ENCODE data around the gene MAGI3. TPM values are rescaled to one million over a fixed set of nuclear protein-coding genes. Genes with fewer than 3 reads are reported as not detected.

MAGI3 gene
- polyA plus RNA-seq, 1 donor: 27.0 TPM

GRCh38 chr1:113536182-113536780 lies 146.0 kb downstream of the MAGI3 start:
- no peaks in the 10 kb centered on the region for H3K9me3 ChIP-seq (ENCODE audit: control insufficient read depth, low read depth, low read length)
- H3K27ac ChIP-seq (ENCODE audit: low read length): no peak overlapping the region
- no peaks in the 10 kb centered on the region for H3K27me3 ChIP-seq (ENCODE audit: control insufficient read depth, insufficient read depth, low read length)
- DNase-seq: no peak
- no peak overlapping the region for H3K4me3 ChIP-seq (ENCODE audit: low read length)
- WGBS (ENCODE audit: insufficient coverage, low lambda C conversion rate): 100% methylated on average over 1 of the region's 1 CpG
- H3K36me3 ChIP-seq (ENCODE audit: control insufficient read depth, insufficient read depth, low read length): no peaks in the 10 kb centered on the region
- peaks cover 14% of the 10 kb centered on the region for H3K4me1 ChIP-seq (ENCODE audit: control insufficient read depth, insufficient read depth, low read length)

GRCh38 chr1:113538225-113538624 lies 147.9 kb downstream of the MAGI3 start:
- WGBS (ENCODE audit: insufficient coverage, low lambda C conversion rate): no CpG with 5 or more reads among the region's 3 CpGs
- peaks cover 21% of the 10 kb centered on the region for H3K4me1 ChIP-seq (ENCODE audit: control insufficient read depth, insufficient read depth, low read length)
- no peaks in the 10 kb centered on the region for H3K27me3 ChIP-seq (ENCODE audit: control insufficient read depth, insufficient read depth, low read length)
- H3K27ac ChIP-seq (ENCODE audit: low read length): no peak overlapping the region
- H3K4me3 ChIP-seq (ENCODE audit: low read length): no peak overlapping the region
- no peaks in the 10 kb centered on the region for H3K36me3 ChIP-seq (ENCODE audit: control insufficient read depth, insufficient read depth, low read length)
- H3K9me3 ChIP-seq (ENCODE audit: control insufficient read depth, low read depth, low read length): no peaks in the 10 kb centered on the region
- no peak for DNase-seq

GRCh38 chr1:113540335-113540734 lies 150.0 kb downstream of the MAGI3 start:
- Histone ChIP-seq H3K4me3 (ENCODE audit: low read length) (no peak overlapping the region), H3K9me3 (ENCODE audit: control insufficient read depth, low read depth, low read length) (no peaks in the 10 kb centered on the region), H3K27ac (ENCODE audit: low read length) (peak overlapping the region; percentile 44), H3K27me3 (ENCODE audit: control insufficient read depth, insufficient read depth, low read length) (no peaks in the 10 kb centered on the region), H3K36me3 (ENCODE audit: control insufficient read depth, insufficient read depth, low read length) (no peaks in the 10 kb centered on the region), H3K4me1 (ENCODE audit: control insufficient read depth, insufficient read depth, low read length) (peaks cover 21% of the 10 kb centered on the region)
- peak; percentile 18 to 56 for DNase-seq
- no CpG with 5 or more reads among the region's 3 CpGs for WGBS (ENCODE audit: insufficient coverage, low lambda C conversion rate)

- Histone ChIP-seq H3K27me3 (ENCODE audit: control insufficient read depth, insufficient read depth, low read length) (no peaks in the 10 kb centered on the region), H3K36me3 (ENCODE audit: control insufficient read depth, insufficient read depth, low read length) (no peaks in the 10 kb centered on the region), H3K4me3 (ENCODE audit: low read length) (no peak overlapping the region), H3K9me3 (ENCODE audit: control insufficient read depth, low read depth, low read length) (no peaks in the 10 kb centered on the region), H3K4me1 (ENCODE audit: control insufficient read depth, insufficient read depth, low read length) (peaks cover 21% of the 10 kb centered on the region), H3K27ac (ENCODE audit: low read length) (peak overlapping the region; percentile 44)
- no CpG with 5 or more reads among the region's 2 CpGs for WGBS (ENCODE audit: insufficient coverage, low lambda C conversion rate)
- DNase-seq: peak; percentile 27 to 64
These were observed 150.8 kb downstream of the MAGI3 start for GRCh38 chr1:113541106-113541505.

GRCh38 chr1:113542221-113542701 lies 151.9 kb downstream of the MAGI3 start:
- no peaks in the 10 kb centered on the region for H3K27me3 ChIP-seq (ENCODE audit: control insufficient read depth, insufficient read depth, low read length)
- H3K36me3 ChIP-seq (ENCODE audit: control insufficient read depth, insufficient read depth, low read length): no peaks in the 10 kb centered on the region
- 57% methylated on average over 2 of the region's 6 CpGs for whole genome bisulfite sequencing (ENCODE audit: insufficient coverage, low lambda C conversion rate)
- DNase-seq: no peak
- H3K4me3 ChIP-seq (ENCODE audit: low read length): no peak overlapping the region
- H3K9me3 ChIP-seq (ENCODE audit: control insufficient read depth, low read depth, low read length): no peaks in the 10 kb centered on the region
- peaks cover 21% of the 10 kb centered on the region for H3K4me1 ChIP-seq (ENCODE audit: control insufficient read depth, insufficient read depth, low read length)
- H3K27ac ChIP-seq (ENCODE audit: low read length): no peak overlapping the region

GRCh38 chr1:113543110-113543509 lies 152.8 kb downstream of the MAGI3 start:
- H3K9me3 ChIP-seq (ENCODE audit: control insufficient read depth, low read depth, low read length): no peaks in the 10 kb centered on the region
- no peaks in the 10 kb centered on the region for H3K27me3 ChIP-seq (ENCODE audit: control insufficient read depth, insufficient read depth, low read length)
- no peak for DNase-seq
- no CpG with 5 or more reads among the region's 1 CpG for WGBS (ENCODE audit: insufficient coverage, low lambda C conversion rate)
- no peaks in the 10 kb centered on the region for H3K36me3 ChIP-seq (ENCODE audit: control insufficient read depth, insufficient read depth, low read length)
- H3K27ac ChIP-seq (ENCODE audit: low read length): no peak overlapping the region
- H3K4me1 ChIP-seq (ENCODE audit: control insufficient read depth, insufficient read depth, low read length): peaks cover 21% of the 10 kb centered on the region
- no peak overlapping the region for H3K4me3 ChIP-seq (ENCODE audit: low read length)

- no CpG with 5 or more reads among the region's 3 CpGs for WGBS (ENCODE audit: insufficient coverage, low lambda C conversion rate)
- no peaks in the 10 kb centered on the region for H3K36me3 ChIP-seq (ENCODE audit: control insufficient read depth, insufficient read depth, low read length)
- no peak for DNase-seq
- H3K27me3 ChIP-seq (ENCODE audit: control insufficient read depth, insufficient read depth, low read length): no peaks in the 10 kb centered on the region
- H3K4me3 ChIP-seq (ENCODE audit: low read length): no peak overlapping the region
- H3K9me3 ChIP-seq (ENCODE audit: control insufficient read depth, low read depth, low read length): no peaks in the 10 kb centered on the region
- peaks cover 17% of the 10 kb centered on the region for H3K4me1 ChIP-seq (ENCODE audit: control insufficient read depth, insufficient read depth, low read length)
- H3K27ac ChIP-seq (ENCODE audit: low read length): no peak overlapping the region
These were observed 154.9 kb downstream of the MAGI3 start for GRCh38 chr1:113545210-113545609.

- H3K36me3 ChIP-seq (ENCODE audit: control insufficient read depth, insufficient read depth, low read length): no peaks in the 10 kb centered on the region
- peaks cover 13% of the 10 kb centered on the region for H3K4me1 ChIP-seq (ENCODE audit: control insufficient read depth, insufficient read depth, low read length)
- no peak overlapping the region for H3K27ac ChIP-seq (ENCODE audit: low read length)
- H3K9me3 ChIP-seq (ENCODE audit: control insufficient read depth, low read depth, low read length): no peaks in the 10 kb centered on the region
- no peaks in the 10 kb centered on the region for H3K27me3 ChIP-seq (ENCODE audit: control insufficient read depth, insufficient read depth, low read length)
- DNase-seq: no peak
- H3K4me3 ChIP-seq (ENCODE audit: low read length): no peak overlapping the region
- WGBS (ENCODE audit: insufficient coverage, low lambda C conversion rate): 100% methylated on average over 1 of the region's 2 CpGs
These were observed 155.3 kb downstream of the MAGI3 start for GRCh38 chr1:113545626-113546025.

- no peaks in the 10 kb centered on the region for H3K27me3 ChIP-seq (ENCODE audit: control insufficient read depth, insufficient read depth, low read length)
- H3K36me3 ChIP-seq (ENCODE audit: control insufficient read depth, insufficient read depth, low read length): peaks cover 10% of the 10 kb centered on the region
- DNase-seq: no peak
- peaks cover 6% of the 10 kb centered on the region for H3K9me3 ChIP-seq (ENCODE audit: control insufficient read depth, low read depth, low read length)
- no peaks in the 10 kb centered on the region for H3K4me1 ChIP-seq (ENCODE audit: control insufficient read depth, insufficient read depth, low read length)
- H3K27ac ChIP-seq (ENCODE audit: low read length): no peak overlapping the region
- no peak overlapping the region for H3K4me3 ChIP-seq (ENCODE audit: low read length)
- WGBS (ENCODE audit: insufficient coverage, low lambda C conversion rate): 86% methylated on average over 1 of the region's 1 CpG
These were observed 161.4 kb downstream of the MAGI3 start for GRCh38 chr1:113551728-113552127.

GRCh38 chr1:113552244-113552643 lies 161.9 kb downstream of the MAGI3 start:
- no peaks in the 10 kb centered on the region for H3K4me1 ChIP-seq (ENCODE audit: control insufficient read depth, insufficient read depth, low read length)
- H3K36me3 ChIP-seq (ENCODE audit: control insufficient read depth, insufficient read depth, low read length): peaks cover 14% of the 10 kb centered on the region
- H3K27ac ChIP-seq (ENCODE audit: low read length): no peak overlapping the region
- peaks cover 10% of the 10 kb centered on the region for H3K9me3 ChIP-seq (ENCODE audit: control insufficient read depth, low read depth, low read length)
- DNase-seq: no peak
- WGBS (ENCODE audit: insufficient coverage, low lambda C conversion rate): 100% methylated on average over 1 of the region's 1 CpG
- H3K27me3 ChIP-seq (ENCODE audit: control insufficient read depth, insufficient read depth, low read length): no peaks in the 10 kb centered on the region
- H3K4me3 ChIP-seq (ENCODE audit: low read length): no peak overlapping the region

GRCh38 chr1:113557187-113557586 lies 166.9 kb downstream of the MAGI3 start:
- H3K4me1 ChIP-seq (ENCODE audit: control insufficient read depth, insufficient read depth, low read length): no peaks in the 10 kb centered on the region
- no peak overlapping the region for H3K27ac ChIP-seq (ENCODE audit: low read length)
- no peak overlapping the region for H3K4me3 ChIP-seq (ENCODE audit: low read length)
- H3K27me3 ChIP-seq (ENCODE audit: control insufficient read depth, insufficient read depth, low read length): no peaks in the 10 kb centered on the region
- peaks cover 23% of the 10 kb centered on the region for H3K36me3 ChIP-seq (ENCODE audit: control insufficient read depth, insufficient read depth, low read length)
- no peak for DNase-seq
- H3K9me3 ChIP-seq (ENCODE audit: control insufficient read depth, low read depth, low read length): peaks cover 16% of the 10 kb centered on the region
- no CpG with 5 or more reads among the region's 2 CpGs for WGBS (ENCODE audit: insufficient coverage, low lambda C conversion rate)
